Natural killer cell treated with Interleukin-12 subunit alpha and Interleukin-12 subunit beta and Interleukin-15 and Interleukin-18, amount 100 ng/mL, for 72 hours (primary cell): Measurements from ENCODE around the gene TRIM24. TPM values are rescaled to one million over a fixed set of nuclear protein-coding genes. Genes with fewer than 3 reads are reported as not detected.
"Not testable (repeated sequence)": the region's sequence is repeated elsewhere in the genome, so short reads cannot be mapped to it uniquely, and the experiment has no call there.

ENCODE experiments used
- ATAC-seq, 2 donors: fragments of 150-1000 bp; cut with Tn5 transposase in 1 of 2; sonication (Bioruptor Pico), chemical (Tn5 transposase) in 1 of 2; 2 replicates each; pipeline ENCODE4 v1.10.0; 2021
- DNase-seq: peaks from one replicate; pipeline ENCODE4 v3.0.0; 2022; ENCODE audit warnings: low spot score
- H3K27ac Mint-ChIP-seq, 2 donors: 1 replicate in 1 of 2; 2 replicates in 1 of 2; pipeline ENCODE4 v1.8.0; 2022; ENCODE audit warnings: mixed read lengths in 2 of 2, mild to moderate bottlenecking in 1 of 2, moderate library complexity in 1 of 2
- H3K27me3 Mint-ChIP-seq, 2 donors: 1 replicate in 1 of 2; 2 replicates in 1 of 2; pipeline ENCODE4 v1.8.0; 2022; ENCODE audit warnings: mixed read lengths in 2 of 2
- H3K36me3 Mint-ChIP-seq: one replicate; pipeline ENCODE4 v1.8.0; 2022; ENCODE audit warnings: mixed read lengths
- H3K4me1 Mint-ChIP-seq, 2 donors: 1 replicate in 1 of 2; 2 replicates in 1 of 2; pipeline ENCODE4 v1.8.0; 2022; ENCODE audit warnings: low read depth in 2 of 2, mixed read lengths in 2 of 2, mild to moderate bottlenecking in 1 of 2
- H3K4me3 Mint-ChIP-seq: one replicate; pipeline ENCODE4 v1.8.0; 2022; ENCODE audit warnings: mixed read lengths
- H3K9me3 Mint-ChIP-seq: 2 replicates; pipeline ENCODE4 v1.8.0; 2022; ENCODE audit warnings: mixed read lengths
- total RNA-seq, 2 donors: library from RNA; stranded (reverse); gene quantifications; one replicate each; pipeline ENCODE4 v1.2.3, GENCODE V29; 2022

The TRIM24 gene
- total RNA-seq, 2 donors from 2014 or later = 15.2 to 26.2 TPM

GRCh38 chr7:138515001-138515528 is 55.0 kb downstream of the TRIM24 start:
- Mint-ChIP-seq H3K9me3 (no peaks in the 10 kb centered on the region), H3K27me3 (no peaks in the 10 kb centered on the region), H3K4me3 (no peak overlapping the region), H3K4me1 (peaks cover 6 to 12% of the 10 kb centered on the region in 2 donors), H3K27ac (no peak overlapping the region), H3K36me3 (peaks cover 10% of the 10 kb centered on the region)
- ATAC-seq (no peak), DNase-seq (no peak)

- ATAC-seq = no peak
Measured at GRCh38 chr7:138519061-138519798, 59.2 kb downstream of the TRIM24 start.

GRCh38 chr7:138520742-138521141 is 60.7 kb downstream of the TRIM24 start:
- Mint-ChIP-seq H3K27me3 (no peaks in the 10 kb centered on the region), H3K27ac (no peak overlapping the region), H3K4me3 (no peak overlapping the region), H3K4me1 (no peaks in the 10 kb centered on the region), H3K9me3 (no peaks in the 10 kb centered on the region), H3K36me3 (peaks cover 29% of the 10 kb centered on the region)
- no peak for ATAC-seq
- DNase-seq = no peak

More at GRCh38 chr7:138519061-138519798, 59.2 kb downstream of the TRIM24 start:
- no peak for DNase-seq
- H3K36me3 Mint-ChIP-seq = peaks cover 26% of the 10 kb centered on the region
- H3K9me3 Mint-ChIP-seq = no peaks in the 10 kb centered on the region
- H3K27me3 Mint-ChIP-seq = no peaks in the 10 kb centered on the region
- peaks cover 3 to 5% of the 10 kb centered on the region in 2 donors for H3K4me1 Mint-ChIP-seq
- H3K4me3 Mint-ChIP-seq = no peak overlapping the region
- no peak overlapping the region for H3K27ac Mint-ChIP-seq

GRCh38 chr7:138521837-138522461 is 61.9 kb downstream of the TRIM24 start:
- Mint-ChIP-seq H3K27me3 (no peaks in the 10 kb centered on the region), H3K9me3 (no peaks in the 10 kb centered on the region), H3K36me3 (peaks cover 41% of the 10 kb centered on the region), H3K27ac (no peak overlapping the region), H3K4me1 (no peaks in the 10 kb centered on the region), H3K4me3 (no peak overlapping the region)
- ATAC-seq (no peak), DNase-seq (no peak)

- H3K36me3 Mint-ChIP-seq = peaks cover 49% of the 10 kb centered on the region
- no peak overlapping the region for H3K27ac Mint-ChIP-seq
- ATAC-seq = no peak
- H3K4me1 Mint-ChIP-seq = no peaks in the 10 kb centered on the region
- H3K9me3 Mint-ChIP-seq = peaks cover 5% of the 10 kb centered on the region
- H3K27me3 Mint-ChIP-seq = no peaks in the 10 kb centered on the region
- no peak overlapping the region for H3K4me3 Mint-ChIP-seq
- no peak for DNase-seq
Measured at GRCh38 chr7:138524259-138524658, 64.2 kb downstream of the TRIM24 start.

- Mint-ChIP-seq H3K27ac (no peak overlapping the region), H3K9me3 (peaks cover 5% of the 10 kb centered on the region), H3K27me3 (no peaks in the 10 kb centered on the region), H3K4me3 (no peak overlapping the region), H3K36me3 (peaks cover 46% of the 10 kb centered on the region), H3K4me1 (no peaks in the 10 kb centered on the region)
- ATAC-seq (no peak), DNase-seq (no peak)
Measured at GRCh38 chr7:138525757-138526156, 65.7 kb downstream of the TRIM24 start.

- Mint-ChIP-seq H3K4me3 (no peak overlapping the region), H3K27ac (no peak overlapping the region), H3K36me3 (peaks cover 34% of the 10 kb centered on the region), H3K9me3 (peaks cover 5% of the 10 kb centered on the region), H3K4me1 (no peaks in the 10 kb centered on the region), H3K27me3 (no peaks in the 10 kb centered on the region)
- DNase-seq (no peak), ATAC-seq (no peak)
Measured at GRCh38 chr7:138527746-138528223, 67.7 kb downstream of the TRIM24 start.

- peaks cover 12 to 15% of the 10 kb centered on the region in 2 donors for H3K4me1 Mint-ChIP-seq
- H3K9me3 Mint-ChIP-seq, ATAC-seq, H3K27me3 Mint-ChIP-seq, H3K4me3 Mint-ChIP-seq, DNase-seq, H3K27ac Mint-ChIP-seq: not testable (repeated sequence)
- peaks cover 32% of the 10 kb centered on the region for H3K36me3 Mint-ChIP-seq
Measured at GRCh38 chr7:138536833-138537232, 76.8 kb downstream of the TRIM24 start.

- H3K27me3 Mint-ChIP-seq = no peaks in the 10 kb centered on the region
- no peak for ATAC-seq
- H3K27ac Mint-ChIP-seq = no peak overlapping the region
- H3K4me3 Mint-ChIP-seq = no peak overlapping the region
- no peaks in the 10 kb centered on the region for H3K9me3 Mint-ChIP-seq
- peaks cover 18% of the 10 kb centered on the region in 2 donors for H3K4me1 Mint-ChIP-seq
- H3K36me3 Mint-ChIP-seq = peaks cover 33% of the 10 kb centered on the region
- no peak for DNase-seq
Measured at GRCh38 chr7:138538518-138538917, 78.5 kb downstream of the TRIM24 start.

GRCh38 chr7:138538997-138539644 is 79.1 kb downstream of the TRIM24 start:
- no peaks in the 10 kb centered on the region for H3K9me3 Mint-ChIP-seq
- H3K27ac Mint-ChIP-seq = no peak overlapping the region
- peaks cover 18 to 22% of the 10 kb centered on the region in 2 donors for H3K4me1 Mint-ChIP-seq
- no peak overlapping the region for H3K4me3 Mint-ChIP-seq
- no peaks in the 10 kb centered on the region for H3K27me3 Mint-ChIP-seq
- DNase-seq = no peak
- ATAC-seq = no peak
- peaks cover 32% of the 10 kb centered on the region for H3K36me3 Mint-ChIP-seq

- Mint-ChIP-seq H3K4me1 (peaks cover 14 to 16% of the 10 kb centered on the region in 2 donors), H3K9me3 (peaks cover 5% of the 10 kb centered on the region), H3K27me3 (no peaks in the 10 kb centered on the region), H3K4me3 (peak overlapping the region; percentile 28), H3K36me3 (peaks cover 50% of the 10 kb centered on the region), H3K27ac (no peak overlapping the region)
- DNase-seq = no peak
- ATAC-seq = peak; percentile 67 to 78
Measured at GRCh38 chr7:138542183-138542582, 82.1 kb downstream of the TRIM24 start.

GRCh38 chr7:138543739-138544138 is 83.7 kb downstream of the TRIM24 start:
- ATAC-seq (no peak), DNase-seq (no peak)
- peaks cover 51% of the 10 kb centered on the region for H3K36me3 Mint-ChIP-seq

GRCh38 chr7:138545123-138545522 is 85.1 kb downstream of the TRIM24 start:
- Mint-ChIP-seq H3K27ac (no peak overlapping the region), H3K4me1 (peaks cover 23 to 26% of the 10 kb centered on the region in 2 donors), H3K9me3 (peaks cover 5% of the 10 kb centered on the region), H3K4me3 (no peak overlapping the region), H3K36me3 (peaks cover 62% of the 10 kb centered on the region), H3K27me3 (no peaks in the 10 kb centered on the region)
- no peak for DNase-seq
- no peak for ATAC-seq

More at GRCh38 chr7:138543739-138544138, 83.7 kb downstream of the TRIM24 start:
- no peak overlapping the region for H3K4me3 Mint-ChIP-seq
- H3K27me3 Mint-ChIP-seq = no peaks in the 10 kb centered on the region
- peaks cover 5% of the 10 kb centered on the region for H3K9me3 Mint-ChIP-seq
- H3K27ac Mint-ChIP-seq = no peak overlapping the region
- peaks cover 14 to 16% of the 10 kb centered on the region in 2 donors for H3K4me1 Mint-ChIP-seq
